Hepatocyte (in vitro differentiated cells): Measurements from ENCODE around the gene CSHL1.
"Not testable (repeated sequence)": the region's sequence is repeated elsewhere in the genome, so short reads cannot be mapped to it uniquely, and the experiment has no call there.

ENCODE experiments used
- EZH2phosphoT487 ChIP-seq: fragments of 200-600 bp; sonication (generic); IDR thresholded peaks from one replicate; pipeline ENCODE4 v1.6.1; 2018; ENCODE audit warnings: antibody characterized with exemption, mild to moderate bottlenecking, low read depth, moderate library complexity; ENCODE audit not compliant: unreplicated experiment, severe bottlenecking
- TF ChIP-seq, protein P1 (sequence below): fragments of 200-600 bp; sonication (generic); IDR thresholded peaks from 2 replicates; pipeline ENCODE4 v1.5.1; 2016; ENCODE audit warnings: antibody characterized with exemption, mild to moderate bottlenecking; ENCODE audit not compliant: poor library complexity

DNA sequence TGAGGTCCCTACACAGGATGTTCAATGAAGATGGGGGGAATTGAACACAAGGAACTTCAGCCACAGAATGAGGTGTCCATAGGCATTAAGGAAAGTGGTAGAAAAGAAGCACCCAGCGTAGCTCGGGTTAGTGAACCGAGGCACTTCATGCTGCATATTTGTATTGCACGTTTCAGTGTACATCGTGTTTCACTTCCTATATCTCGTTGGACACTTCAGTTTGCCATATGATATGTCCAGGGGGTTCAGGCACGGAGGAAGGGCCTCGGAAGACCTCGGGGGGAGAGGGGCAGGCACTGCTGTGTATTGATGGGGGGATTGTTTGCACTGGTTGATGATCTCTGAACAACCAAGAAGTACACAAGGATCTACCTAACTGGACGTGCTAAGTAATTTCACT, 4.7 kb upstream of the CSHL1 start:
- TF ChIP-seq, protein P1, sequence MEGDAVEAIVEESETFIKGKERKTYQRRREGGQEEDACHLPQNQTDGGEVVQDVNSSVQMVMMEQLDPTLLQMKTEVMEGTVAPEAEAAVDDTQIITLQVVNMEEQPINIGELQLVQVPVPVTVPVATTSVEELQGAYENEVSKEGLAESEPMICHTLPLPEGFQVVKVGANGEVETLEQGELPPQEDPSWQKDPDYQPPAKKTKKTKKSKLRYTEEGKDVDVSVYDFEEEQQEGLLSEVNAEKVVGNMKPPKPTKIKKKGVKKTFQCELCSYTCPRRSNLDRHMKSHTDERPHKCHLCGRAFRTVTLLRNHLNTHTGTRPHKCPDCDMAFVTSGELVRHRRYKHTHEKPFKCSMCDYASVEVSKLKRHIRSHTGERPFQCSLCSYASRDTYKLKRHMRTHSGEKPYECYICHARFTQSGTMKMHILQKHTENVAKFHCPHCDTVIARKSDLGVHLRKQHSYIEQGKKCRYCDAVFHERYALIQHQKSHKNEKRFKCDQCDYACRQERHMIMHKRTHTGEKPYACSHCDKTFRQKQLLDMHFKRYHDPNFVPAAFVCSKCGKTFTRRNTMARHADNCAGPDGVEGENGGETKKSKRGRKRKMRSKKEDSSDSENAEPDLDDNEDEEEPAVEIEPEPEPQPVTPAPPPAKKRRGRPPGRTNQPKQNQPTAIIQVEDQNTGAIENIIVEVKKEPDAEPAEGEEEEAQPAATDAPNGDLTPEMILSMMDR = not testable (repeated sequence)
- not testable (repeated sequence) for TF ChIP-seq EZH2phosphoT487
